ENCODE results near the gene UQCC3.

DNA sequence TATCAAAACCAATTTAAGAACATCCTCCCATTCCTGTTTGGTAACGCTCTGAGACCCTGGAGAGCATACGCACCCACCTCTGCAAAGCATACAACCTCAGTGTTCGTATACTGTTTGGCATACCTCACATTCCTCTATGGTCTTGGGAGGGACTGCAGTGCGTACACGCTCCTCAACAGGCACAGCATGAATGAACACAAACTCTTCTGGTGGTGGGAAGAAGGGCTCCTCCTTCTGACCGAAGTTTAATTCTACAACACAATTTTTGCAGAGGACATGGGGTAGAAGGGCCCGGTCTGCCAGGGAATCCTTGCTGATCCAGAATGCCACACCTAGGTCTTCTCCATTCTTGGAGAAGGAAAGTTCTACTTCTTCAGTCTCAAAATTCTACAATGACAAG, 50.5 kb downstream of the UQCC3 start:
- TF ChIP-seq POLR2A (IDR thresholded peaks at IDR 0.05): no peak
- TF ChIP-seq, protein P1, sequence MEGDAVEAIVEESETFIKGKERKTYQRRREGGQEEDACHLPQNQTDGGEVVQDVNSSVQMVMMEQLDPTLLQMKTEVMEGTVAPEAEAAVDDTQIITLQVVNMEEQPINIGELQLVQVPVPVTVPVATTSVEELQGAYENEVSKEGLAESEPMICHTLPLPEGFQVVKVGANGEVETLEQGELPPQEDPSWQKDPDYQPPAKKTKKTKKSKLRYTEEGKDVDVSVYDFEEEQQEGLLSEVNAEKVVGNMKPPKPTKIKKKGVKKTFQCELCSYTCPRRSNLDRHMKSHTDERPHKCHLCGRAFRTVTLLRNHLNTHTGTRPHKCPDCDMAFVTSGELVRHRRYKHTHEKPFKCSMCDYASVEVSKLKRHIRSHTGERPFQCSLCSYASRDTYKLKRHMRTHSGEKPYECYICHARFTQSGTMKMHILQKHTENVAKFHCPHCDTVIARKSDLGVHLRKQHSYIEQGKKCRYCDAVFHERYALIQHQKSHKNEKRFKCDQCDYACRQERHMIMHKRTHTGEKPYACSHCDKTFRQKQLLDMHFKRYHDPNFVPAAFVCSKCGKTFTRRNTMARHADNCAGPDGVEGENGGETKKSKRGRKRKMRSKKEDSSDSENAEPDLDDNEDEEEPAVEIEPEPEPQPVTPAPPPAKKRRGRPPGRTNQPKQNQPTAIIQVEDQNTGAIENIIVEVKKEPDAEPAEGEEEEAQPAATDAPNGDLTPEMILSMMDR (IDR thresholded peaks at IDR 0.05): no peak
